ENCODE data around the gene TRAF7.
A peak's percentile ranks its signal among the peaks of the same experiment; 100 is the strongest.

TRAF7 gene

DNA sequence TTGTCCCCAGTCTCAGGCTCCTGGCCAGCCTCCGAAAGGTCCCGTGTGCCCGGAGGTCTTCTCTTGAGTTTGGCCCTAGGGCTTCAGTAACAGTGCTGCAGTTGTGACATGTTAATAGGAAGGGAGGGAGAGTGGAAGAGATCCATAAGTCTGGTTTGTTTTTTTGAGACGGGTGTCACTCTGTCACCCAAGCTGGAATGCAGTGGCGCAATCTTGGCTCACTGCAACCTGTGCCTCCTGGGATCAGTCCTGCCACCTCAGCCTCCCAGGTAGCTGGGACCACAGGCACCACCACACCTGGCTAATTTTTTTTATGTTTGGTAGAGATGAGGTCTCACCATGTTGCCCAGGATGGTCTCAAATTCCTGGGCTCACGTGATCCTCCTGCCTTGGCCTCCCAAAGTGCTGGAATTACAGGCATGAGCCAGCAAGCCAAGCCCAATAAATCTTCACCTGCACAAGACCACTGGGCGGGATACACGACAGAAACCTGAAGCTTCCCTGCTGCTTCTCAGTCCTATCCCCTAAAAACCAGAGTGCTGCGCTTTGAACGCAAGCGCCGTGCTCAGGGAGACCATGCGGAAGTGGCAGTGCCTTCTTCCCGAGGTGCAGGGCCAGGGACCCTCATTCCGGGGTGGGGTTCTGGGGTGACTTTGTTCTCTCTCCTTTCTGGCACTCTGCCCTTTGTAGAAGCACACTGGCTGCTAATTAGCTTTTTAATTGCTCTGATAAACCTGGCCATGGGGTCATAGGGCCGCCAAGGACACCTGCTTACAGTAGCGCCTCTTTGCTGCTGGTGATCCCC lies 10.9 kb downstream of the TRAF7 start:
- DNase-seq: no peak

DNA sequence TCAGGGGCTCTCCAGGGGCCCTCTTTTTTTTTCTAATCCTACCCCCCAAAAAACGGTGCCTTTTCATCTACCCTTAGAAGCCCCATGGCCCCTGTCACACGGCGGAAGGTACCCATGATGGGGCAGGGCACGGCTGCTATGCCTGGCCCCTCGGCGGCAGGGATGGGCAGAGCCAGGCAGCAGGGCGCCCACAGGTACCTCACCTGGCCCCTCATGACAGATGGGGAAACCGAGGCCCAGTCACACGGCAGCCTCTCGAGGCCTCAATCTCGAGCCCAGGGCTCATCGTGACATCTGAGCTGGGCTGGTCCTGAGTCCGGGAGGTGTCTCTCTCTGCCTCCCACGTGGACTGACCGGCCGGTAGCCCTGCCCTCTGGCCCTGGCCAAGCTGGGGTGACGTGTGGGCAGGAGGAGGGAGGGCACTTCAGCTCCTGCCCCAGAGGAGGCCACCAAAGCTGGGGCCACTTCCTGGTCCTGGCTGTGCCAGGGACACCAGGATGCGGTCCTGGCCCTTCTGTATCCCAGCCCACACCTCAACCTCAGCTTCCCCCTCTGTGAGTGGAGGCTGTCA lies 11.6 kb downstream of the TRAF7 start:
- no peak for DNase-seq

DNA sequence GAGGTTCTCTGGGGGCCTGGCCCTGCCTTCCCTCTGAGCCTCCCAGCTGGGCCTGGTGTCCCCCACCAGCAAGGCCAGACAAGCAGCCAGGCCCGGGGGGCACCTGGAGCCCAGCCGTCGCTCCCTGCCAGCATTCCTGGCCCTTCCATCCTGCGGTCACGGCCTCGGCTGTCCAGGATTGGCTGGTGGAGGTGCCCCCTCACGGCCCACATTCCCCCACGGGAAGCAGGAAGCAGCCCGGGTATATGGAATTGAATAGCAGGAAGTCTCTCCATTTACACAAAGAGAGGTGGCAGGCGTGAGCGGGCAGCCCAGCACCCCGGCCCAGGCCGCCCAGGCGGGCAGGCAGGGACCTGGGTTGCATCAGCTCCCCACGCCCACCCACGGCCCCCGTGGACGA lies 14.5 kb downstream of the TRAF7 start:
- no peak for DNase-seq

DNA sequence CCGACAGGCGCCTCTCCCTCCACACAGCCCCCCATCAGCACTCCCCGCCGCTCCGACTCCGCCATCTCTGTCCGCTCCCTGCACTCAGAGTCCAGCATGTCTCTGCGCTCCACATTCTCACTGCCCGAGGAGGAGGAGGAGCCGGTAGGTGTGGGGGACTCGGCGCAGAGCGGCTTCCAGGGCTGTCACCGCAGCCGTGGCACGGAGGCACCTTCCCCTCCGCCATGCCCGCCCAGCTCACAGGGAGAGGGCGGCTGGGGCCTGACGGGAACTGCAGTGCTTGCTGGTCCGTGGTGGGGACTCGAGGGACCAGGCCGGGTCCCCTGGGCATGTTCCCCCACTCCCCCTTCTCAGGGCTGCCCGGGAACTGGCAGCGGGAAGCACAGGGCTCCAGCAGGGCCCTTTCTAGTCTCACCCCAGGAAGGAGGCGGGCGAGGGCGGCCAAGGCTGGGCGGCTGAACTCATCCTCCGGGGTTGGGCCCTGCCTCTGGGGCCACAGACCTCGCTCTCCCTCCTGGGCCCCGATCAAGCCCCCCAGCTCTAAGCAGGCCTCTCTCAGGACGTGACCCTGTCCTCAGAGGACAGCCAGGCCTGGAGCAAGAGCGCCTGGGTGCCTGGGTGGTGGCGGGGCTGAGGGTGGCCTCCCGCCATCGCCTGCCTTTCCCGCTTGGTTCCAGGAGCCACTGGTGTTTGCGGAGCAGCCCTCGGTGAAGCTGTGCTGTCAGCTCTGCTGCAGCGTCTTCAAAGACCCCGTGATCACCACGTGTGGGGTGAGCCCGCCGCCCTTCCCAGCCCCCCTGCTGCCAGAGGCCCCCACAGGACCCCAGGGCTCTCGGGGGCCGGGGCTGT lies 15.2 kb downstream of the TRAF7 start:
- DNase-seq: no peak

DNA sequence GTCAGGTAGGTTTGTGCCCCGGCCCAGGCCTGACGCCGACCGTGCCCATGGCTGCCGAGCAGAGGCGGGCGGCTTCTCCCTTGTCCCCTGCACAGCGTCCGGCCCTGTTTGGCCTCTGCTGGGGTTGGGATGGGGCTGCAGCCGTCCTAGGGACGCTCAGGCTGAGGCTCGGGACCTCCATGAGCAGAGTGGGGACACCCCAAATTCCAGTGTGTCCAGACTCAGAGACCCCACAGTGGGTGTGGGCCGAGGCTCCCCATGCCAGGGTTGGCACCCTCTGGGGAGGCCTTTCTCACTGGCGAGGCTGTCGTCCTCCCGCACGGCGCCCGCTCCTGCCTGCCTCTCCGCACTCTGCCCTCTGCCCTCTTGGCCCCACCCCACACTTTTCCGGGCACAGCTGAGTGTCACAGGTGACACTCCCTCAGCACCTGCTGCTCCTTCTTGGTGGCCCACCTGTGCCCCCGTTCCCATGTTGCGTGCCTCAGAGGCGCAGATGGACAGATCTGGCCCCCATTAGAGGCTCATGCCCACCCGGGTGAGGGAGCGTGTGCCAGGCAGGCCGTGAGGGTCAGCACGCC lies 16.1 kb downstream of the TRAF7 start:
- DNase-seq: no peak

DNA sequence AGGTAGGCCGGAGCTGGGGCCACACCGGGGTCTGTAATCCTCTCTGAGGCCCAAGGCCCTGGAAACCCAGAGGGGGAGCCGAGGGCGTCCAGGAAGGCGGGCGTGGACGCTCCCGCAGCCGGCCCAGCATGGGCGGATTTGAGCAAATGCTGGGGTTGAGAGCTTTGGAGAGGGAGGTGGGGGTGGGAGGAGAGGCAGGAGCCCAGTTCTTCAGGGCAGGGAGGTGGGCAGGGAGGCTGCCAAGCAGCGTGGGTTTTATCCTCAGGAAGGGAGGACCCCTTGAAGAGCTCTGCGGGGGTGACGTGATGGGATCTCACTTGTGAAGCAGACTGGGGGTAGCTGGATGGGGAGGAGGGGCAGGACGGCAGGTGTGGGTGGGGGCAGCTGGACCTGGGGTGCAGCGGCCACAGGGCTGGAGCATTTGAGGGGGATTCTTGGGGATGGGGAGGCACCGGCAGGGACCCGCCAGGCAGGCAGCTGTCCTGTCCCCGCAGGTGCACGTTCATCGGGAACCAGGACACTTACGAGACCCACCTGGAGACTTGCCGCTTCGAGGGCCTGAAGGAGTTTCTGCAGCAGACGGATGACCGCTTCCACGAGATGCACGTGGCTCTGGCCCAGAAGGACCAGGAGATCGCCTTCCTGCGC lies 17.2 kb downstream of the TRAF7 start:
- DNase-seq: no peak

DNA sequence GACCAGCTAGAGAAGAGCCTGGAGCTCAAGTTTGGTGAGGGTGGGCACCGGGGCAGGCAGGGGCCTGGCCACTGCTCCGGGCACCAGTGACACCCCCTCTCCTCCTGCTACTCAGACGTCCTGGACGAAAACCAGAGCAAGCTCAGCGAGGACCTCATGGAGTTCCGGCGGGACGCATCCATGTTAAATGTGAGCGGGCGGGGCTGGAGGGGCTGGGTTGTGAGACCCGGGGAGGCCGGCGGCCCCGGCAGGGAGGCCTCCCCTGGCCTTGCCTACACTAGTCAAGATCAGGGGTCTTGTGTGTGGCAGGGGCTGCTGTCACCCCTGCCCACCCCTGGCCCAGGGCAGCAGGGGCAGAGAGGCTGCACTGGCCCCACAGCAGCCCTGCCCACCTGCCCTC lies 17.8 kb downstream of the TRAF7 start:
- no peak for DNase-seq

DNA sequence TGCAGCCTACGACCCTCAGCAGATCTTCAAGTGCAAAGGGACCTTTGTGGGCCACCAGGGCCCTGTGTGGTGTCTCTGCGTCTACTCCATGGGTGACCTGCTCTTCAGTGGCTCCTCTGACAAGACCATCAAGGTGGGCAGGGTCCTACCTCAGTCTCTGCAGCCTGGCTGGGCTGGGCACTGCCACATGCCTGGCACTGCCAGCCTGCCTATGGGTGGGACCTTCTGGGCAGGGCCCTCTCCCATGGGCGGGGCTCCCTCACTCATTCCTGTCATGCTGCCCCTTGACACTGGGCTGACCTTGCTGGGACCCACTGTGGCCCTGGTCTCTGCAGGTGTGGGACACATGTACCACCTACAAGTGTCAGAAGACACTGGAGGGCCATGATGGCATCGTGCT lies 18.3 kb downstream of the TRAF7 start:
- no peak for DNase-seq

DNA sequence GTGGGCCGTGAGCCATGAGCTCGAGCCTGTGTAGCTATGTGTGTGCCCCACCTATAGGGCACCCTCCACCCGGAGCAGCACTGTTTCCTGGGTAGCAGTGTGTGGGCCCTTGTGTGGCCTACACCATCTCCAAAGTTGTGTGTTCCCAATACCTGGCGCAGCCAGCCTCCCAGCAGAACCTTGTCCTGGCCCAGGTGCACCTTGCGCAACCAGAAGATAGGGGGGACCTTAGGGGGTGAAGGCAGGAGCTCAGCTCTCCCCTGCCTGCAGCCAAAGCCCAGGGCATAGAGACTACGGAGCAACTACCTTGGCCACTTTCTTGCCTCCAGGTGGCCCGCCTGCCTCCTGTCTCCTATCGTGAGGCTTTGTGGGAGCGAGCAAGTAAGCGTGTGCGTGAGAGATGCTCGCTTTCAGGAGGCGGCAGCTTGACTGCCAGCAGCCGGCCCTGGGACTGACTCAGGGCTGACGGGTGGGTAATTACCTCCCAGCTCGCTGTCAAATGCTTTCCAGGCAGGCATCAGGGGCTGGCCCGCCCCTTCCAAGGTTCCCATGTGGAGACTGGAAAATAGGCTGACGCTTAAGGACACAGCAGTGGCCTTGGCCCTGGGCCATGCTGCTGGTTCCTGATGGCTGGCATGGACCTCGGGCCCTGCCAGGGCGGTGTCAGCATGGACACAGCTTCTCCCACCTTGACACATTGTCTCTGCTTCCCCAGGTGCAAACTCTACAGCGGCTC lies 19.0 kb downstream of the TRAF7 start:
- no peak for DNase-seq

DNA sequence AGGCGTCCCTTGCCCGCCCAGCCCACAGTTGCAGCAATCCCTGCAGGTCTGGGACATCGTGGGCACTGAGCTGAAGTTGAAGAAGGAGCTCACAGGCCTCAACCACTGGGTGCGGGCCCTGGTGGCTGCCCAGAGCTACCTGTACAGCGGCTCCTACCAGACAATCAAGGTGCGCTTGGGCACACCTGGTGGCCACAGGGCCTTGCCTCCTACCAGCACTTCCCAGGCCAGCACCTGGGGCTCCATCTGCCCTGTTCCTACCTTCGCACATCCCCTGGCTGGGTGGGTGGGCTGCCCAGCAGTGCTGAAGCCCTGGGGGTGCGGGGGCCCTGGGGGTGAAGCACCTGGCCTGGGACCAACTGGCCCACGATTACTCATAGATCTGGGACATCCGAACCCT lies 19.9 kb downstream of the TRAF7 start:
- DNase-seq: no peak

DNA sequence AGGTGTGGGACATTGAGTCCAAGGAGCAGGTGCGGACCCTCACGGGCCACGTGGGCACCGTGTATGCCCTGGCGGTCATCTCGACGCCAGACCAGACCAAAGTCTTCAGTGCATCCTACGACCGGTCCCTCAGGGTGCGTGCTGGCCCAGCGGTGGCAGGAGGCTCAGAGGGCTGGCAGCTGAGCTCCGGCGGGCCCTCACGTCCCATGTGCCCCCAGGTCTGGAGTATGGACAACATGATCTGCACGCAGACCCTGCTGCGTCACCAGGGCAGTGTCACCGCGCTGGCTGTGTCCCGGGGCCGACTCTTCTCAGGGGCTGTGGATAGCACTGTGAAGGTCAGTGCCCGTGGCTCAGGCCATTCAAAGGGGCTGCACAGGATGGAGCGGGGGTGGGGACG lies 20.5 kb downstream of the TRAF7 start:
- no peak for DNase-seq

DNA sequence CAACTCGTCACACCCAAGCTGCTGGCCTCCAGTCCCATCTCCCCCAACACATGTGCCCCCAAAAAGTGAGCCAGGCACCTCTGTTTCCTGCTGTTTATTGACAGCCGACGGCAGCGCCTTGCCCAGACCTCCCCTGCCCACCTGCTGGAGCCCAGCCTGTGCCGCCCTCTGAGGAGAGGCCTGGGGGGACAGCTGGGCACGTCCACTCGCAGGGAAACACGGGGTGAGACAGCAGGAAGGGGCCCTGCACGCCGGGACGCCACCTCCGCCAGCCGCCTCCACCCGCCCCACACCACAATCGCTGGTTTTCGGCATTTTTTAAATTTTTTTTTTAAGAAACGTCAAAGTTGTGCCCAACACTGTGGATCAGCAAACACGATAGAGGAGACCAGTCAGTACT lies 21.5 kb downstream of the TRAF7 start:
- no peak for DNase-seq

DNA sequence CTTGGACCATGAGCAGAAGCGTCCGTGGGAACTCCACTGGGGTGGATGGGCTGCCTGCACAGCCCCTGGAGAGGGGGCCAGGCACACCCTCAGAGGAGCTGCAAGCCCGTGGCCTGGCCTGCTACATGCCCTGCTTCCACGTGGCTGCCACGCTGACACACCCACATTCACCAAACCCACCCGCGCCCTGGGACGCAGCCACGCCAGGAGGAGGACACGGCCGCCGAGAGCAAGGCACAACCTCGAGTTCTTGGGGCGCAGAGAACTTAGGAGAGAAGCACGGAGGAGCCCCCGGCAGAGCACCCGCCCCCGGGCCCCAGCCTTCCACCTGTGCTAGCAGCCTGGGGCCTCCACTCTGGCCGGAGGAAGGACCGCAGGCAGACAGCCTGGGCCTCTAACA lies 22.0 kb downstream of the TRAF7 start:
- DNase-seq: no peak

DNA sequence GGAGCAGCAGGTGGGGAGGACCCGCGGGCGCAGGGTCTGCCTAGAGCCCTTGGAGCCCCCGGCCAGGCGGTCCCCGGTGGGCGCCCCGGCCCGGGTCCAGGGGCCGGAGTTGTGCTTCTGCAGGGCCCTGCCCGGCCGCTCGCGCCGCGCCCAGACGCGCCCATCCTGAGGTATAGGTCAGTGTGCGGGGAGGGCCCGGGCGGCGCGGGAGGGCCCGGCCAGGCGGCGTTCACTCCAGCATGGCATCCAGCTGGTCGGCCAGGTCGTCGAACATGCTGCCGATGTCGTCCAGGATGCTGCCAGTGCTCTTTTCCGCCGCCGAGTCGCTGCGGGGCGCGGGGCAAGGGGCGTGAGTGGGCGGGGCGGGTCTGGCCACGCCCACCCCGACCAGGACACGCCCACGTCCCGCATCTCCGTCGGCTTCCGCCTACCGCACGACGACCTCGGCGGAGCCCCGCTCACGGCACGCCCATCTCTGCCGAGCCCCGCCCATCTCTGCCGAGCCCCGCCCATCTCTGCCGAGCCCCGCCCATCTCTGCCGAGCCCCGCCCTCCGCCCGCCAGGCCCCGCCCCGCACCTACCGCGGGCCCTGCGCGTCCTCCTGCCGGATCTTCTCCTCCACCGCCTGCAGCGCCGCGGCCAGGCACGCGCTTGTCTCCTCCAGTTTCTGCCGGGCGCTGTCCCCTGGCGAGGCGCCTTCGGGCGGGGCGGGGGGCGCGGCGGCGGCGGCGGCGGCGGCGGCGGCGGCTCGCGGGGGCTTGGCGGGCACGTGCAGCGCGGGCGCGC lies 22.9 kb downstream of the TRAF7 start:
- peak; percentile 45 for DNase-seq

DNA sequence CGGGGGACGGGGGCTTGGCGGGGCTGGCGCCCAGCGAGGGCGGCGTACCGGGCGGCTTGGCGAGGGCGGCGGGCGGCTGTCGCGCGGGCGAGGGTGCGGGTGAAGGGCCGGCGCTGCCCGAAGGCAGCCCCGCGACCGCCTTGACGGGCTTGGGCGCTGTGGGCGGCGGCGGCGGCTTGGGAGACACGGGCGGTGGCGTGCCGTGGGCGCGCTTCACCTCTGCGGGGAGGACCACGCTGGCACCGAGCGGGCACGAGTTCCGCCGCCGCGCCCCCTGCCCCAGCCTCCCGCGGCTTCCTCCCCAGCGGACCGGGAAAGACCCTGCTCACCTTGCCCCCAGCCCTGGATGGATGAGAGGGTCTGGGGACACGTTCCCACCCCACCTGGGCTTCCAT lies 23.5 kb downstream of the TRAF7 start:
- DNase-seq: no peak

DNA sequence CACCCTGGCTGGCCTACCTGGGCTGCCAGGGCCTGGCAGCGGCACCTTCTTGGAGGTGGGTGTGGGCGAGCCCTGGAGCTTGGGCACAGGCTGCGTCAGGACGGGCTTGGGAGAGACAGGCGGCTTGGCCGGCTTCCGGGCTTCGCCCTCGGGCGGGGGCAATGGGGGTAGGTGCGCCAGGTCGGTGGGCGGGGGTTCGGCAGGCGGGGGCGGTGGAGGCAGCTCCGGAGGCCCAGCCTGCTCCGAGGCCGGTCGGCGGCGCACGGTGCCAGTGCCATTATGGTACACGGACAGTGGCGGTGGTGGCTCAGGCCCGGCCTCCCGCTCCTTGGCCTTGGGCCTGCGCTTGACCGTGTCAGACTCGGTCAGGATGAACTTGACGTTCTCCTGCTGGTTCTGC lies 24.0 kb downstream of the TRAF7 start:
- no peak for DNase-seq

DNA sequence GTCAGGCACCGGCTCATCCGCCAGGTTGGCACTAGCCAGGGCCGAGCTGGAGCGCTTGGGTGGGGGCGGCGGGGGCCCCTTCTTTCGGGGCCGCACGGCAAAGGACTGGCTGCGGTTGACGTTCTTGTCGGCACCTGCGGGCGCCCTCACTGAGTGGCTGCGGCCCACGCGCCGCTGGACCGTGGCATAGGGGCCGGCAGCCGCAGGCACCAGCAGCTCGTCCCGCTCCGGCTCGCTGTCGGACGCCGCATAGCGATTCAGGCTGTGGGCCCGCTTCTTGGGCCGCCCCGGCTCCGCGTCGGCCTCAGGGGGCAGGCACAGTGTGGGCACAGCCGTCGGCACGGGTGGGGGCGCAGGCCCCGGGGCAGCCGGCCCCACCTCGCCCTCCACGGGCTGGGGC lies 24.9 kb downstream of the TRAF7 start:
- no peak for DNase-seq

DNA sequence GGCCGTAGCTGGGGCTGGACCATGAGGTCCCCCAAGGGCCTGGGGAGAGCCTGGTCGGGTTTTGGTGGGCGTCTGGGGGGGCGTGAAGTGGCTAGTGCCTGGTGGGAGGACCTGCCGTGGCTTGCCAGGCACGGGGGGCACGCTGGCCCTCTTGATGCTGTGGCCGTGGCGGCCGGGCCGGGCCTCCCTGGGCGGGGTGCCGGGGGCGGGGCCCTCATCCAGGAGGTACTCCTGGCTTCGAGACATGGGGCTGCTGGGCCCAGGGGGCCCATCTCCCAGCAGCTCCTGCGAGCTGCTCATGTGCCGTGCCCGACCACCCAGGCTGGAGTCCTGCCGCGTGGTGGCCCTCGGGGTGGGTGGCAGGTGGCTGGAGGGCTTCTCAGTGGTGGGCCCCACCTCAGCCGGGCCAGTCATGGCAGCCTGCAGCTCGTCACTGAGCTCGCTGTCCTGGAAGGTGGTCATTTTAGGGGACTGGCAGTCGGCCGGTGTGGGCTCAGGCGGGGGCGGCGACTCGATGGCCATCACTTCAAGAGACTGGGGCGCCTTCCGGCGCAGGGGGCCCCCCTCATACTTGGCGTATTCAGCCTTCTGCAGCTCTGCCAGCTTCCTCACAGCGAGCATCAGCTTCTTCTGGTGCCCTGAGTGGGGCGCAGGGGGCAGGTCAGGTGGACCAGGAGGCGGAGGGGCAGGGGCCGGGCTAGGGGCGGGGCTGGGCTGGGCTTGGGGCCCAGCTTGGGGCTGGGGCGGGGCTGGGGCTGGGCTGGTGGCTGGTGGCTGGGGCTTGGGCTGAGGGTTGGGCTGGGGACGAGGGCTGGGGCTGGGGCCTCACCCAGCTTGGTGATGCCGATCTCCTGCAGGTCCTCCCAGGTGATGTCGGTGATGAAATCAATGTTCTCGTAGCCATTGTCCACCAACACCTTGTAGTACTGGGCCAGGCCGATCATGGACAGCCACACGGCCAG lies 25.7 kb downstream of the TRAF7 start:
- DNase-seq: no peak

DNA sequence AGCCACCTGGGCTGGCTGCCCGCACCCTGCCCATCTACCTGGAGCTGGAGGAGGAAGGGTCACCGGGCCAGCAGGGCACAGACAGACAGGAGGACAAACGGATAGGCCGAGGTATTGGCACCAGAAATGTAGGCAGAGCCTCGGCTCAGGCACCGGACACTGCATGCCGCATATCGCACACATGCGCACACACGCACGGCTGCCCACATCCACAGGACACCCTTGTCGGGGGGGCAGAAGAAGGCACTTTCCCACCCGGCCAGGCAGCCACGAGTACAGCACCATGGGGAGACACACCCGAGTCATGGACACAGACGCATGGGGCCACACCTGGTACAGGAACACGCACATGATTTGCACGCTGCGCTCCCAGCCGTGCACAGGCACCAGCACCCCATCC lies 26.4 kb downstream of the TRAF7 start:
- DNase-seq: no peak

DNA sequence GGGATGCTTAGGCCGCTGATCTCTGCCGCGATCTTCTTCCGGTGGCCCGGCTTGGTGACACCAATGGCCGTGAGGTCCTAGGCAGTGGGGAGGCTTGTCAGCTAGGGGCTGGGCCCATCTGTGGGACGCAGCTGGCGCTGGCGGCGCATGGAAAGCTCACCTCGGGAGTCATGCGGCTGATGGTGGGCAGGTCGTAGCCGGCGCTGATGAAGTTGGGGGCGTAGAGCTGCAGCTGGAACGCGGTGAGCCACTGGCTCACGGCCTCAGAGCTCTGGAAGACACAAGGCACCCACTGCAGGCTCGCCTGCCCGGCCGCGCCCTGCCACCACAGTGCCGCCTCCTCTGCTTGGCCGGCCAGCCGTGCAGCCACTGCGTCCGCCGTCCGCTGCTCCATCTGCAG lies 28.1 kb downstream of the TRAF7 start:
- no peak for DNase-seq
